Skeletal muscle cell (primary cell): Measurements from ENCODE around the gene C14orf132.

Source experiments
- DNase-seq: peaks from one replicate; pipeline ENCODE4 v3.0.0-alpha.2; 2010; ENCODE audit warnings: low read depth
- H3K4me3 ChIP-seq: 2 replicates; pipeline ENCODE4 v1.5.1; 2011; ENCODE audit warnings: low read depth, mild to moderate bottlenecking, control low read depth, low read length, moderate library complexity

The C14orf132 gene

GRCh38 chr14:96038558-96038919 is 623 bp upstream of the C14orf132 start:
- DNase-seq, result no peak
- peak overlapping the region; percentile 83 for H3K4me3 ChIP-seq

GRCh38 chr14:96039633-96040311 is 610 bp downstream of the C14orf132 start:
- H3K4me3 ChIP-seq, result peak overlapping the region; percentile 83
- no peak for DNase-seq

DNA sequence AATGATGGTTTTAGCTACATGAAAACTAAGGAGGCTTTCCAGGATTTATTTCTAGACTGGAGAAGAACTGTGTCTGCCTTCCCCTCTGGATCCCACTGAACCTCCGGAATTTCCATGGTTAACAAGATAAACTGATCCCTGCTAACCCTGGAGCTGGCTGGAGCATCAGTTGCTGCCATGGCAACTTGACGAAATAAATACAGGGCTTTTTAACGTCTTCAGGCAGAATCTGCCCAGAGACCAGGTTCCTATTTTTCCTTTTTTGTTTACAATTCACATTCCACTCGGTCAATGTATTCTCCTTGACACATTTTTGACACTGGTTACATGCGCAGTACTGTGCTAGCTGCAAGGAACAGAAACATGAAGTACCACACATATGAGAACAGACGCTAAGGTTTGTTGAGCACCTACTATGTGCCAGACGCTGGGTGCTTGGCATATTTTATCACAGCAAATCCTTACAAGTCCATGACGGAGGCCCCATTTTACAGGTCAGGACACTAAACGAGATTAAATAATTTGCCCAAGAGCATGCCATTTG is 1.7 kb downstream of the C14orf132 start:
- DNase-seq, result no peak
- peak overlapping the region; percentile 83 for H3K4me3 ChIP-seq

- peak; percentile 18 for DNase-seq
Observed at GRCh38 chr14:96042248-96042930, 3.2 kb downstream of the C14orf132 start.

DNA sequence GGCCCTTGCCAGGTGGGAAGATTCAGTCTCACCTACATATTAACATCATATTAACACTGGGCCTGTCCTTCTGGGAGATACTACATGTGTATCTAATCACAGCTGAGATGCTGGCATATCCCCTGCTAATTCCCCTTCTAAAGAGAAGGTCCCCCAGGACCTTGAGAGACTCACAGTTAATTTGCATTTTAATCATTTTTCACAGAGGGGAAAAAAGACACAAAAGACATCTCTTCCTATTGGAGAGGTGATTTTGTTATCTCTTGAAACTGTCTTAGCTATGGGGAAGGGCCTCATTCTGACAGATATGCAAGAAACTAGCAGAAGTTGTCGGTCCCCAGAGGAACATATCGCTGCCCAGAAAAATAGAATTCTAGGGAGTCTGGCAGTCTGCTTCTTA is 7.5 kb downstream of the C14orf132 start:
- DNase-seq, result no peak
- no peak overlapping the region for H3K4me3 ChIP-seq

More at GRCh38 chr14:96042248-96042930, 3.2 kb downstream of the C14orf132 start:
- no peak overlapping the region for H3K4me3 ChIP-seq

GRCh38 chr14:96047101-96047500 is 7.9 kb downstream of the C14orf132 start:
- H3K4me3 ChIP-seq, result no peak overlapping the region
- DNase-seq, result no peak

GRCh38 chr14:96049932-96050331 is 10.8 kb downstream of the C14orf132 start:
- no peak overlapping the region for H3K4me3 ChIP-seq
- no peak for DNase-seq

DNA sequence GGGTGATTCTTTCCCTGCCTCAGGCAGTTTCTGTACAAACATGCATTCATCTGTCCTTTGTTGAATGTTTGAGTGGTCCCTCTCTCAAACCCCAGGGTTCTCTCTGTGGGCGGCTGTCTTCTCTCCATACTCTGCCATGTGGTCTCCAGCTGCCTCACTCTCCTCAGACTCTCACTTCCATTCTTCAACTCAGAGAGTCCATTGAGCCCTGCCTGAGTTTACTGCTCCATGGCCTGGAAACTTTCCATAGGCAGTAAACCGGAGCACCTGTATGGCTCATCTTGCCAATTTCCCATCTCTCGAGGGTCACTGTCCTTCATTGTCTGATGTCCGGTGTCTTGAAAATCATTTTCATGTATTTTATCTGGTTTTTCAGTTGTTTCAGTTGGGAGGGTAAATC is 11.3 kb downstream of the C14orf132 start:
- H3K4me3 ChIP-seq, result no peak overlapping the region
- DNase-seq, result no peak

DNA sequence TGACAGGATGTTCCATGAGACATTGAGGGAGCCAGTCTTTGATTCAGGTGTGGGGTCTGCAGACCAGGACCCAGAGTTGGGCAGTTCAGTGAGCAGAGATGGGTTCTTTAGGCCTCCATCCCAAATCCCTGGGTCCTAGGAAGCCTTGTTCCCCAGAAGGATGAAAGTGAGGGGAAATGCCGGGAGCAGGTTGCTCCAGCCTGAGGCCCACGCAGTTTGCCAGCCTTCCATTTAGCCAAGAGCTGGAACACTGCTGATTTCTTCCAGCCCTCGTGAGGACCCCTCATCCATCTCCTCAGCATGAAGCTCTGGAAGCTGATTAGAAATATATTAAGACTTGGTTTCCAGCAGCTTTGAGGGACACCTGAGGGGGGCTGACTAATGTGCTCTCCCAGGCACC is 12.1 kb downstream of the C14orf132 start:
- no peak for DNase-seq
- H3K4me3 ChIP-seq, result no peak overlapping the region

- DNase-seq, result no peak
- no peak overlapping the region for H3K4me3 ChIP-seq
Observed at GRCh38 chr14:96051642-96052540, 12.7 kb downstream of the C14orf132 start.

DNA sequence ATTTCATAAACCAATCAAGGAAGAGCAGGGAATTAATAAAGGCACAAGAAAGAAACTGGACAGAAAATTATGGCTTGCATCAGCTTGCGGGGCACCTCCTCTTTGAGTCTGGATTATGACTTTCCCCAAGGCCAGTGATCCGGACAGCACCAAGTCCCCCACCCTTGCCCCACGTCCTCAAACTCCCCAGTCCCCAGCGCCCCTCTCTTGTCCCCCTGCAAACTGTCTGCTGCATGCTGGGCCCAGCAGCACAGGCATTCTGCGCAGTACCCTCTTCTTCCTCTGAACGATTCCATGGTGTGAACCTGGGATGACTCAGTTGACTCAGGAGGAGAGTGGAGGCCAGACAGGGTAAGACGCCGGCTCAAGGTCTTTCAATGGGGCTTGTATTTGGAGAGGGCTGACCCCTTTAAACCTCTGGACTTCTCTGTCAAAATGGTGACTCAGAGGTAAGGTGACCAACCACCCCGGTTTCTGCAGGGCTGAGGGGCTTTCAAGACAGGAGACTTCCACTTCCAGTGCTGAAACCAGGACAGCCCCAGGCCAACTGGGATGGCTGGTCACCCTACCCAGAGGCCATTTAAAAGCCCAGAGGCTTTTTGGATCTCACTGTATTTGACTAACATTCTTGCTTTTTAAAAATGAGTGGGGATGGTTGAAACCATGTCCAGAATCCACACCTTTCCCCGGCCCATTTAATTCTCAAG is 13.5 kb downstream of the C14orf132 start:
- no peak overlapping the region for H3K4me3 ChIP-seq
- DNase-seq, result no peak

- DNase-seq, result no peak
- no peak overlapping the region for H3K4me3 ChIP-seq
Observed at GRCh38 chr14:96053248-96053599, 14.1 kb downstream of the C14orf132 start.

- peak; percentile 90 for DNase-seq
- H3K4me3 ChIP-seq, result no peak overlapping the region
Observed at GRCh38 chr14:96053600-96054381, 14.6 kb downstream of the C14orf132 start.

DNA sequence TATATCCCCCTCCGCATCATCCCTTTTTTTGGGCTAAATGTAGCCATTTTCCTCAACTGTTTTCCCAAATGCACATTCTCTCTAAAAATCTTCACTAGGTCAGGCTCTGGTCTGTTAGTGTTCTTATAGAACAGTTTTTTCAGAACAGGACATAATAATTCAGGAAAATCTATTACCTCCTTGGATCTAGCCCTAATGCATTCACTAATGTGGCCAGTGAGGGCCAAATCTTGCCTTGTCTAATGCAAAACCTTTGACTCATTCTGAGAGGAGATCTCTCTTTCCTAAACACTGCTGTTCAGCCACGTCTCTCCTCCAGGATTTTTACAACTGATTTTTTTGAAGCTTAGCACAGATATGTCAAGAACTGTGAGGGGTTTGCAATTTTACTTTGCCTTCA is 15.5 kb downstream of the C14orf132 start:
- DNase-seq, result no peak
- H3K4me3 ChIP-seq, result no peak overlapping the region

- H3K4me3 ChIP-seq, result no peak overlapping the region
- DNase-seq, result peak; percentile 34
Observed at GRCh38 chr14:96055065-96055752, 16.0 kb downstream of the C14orf132 start.

DNA sequence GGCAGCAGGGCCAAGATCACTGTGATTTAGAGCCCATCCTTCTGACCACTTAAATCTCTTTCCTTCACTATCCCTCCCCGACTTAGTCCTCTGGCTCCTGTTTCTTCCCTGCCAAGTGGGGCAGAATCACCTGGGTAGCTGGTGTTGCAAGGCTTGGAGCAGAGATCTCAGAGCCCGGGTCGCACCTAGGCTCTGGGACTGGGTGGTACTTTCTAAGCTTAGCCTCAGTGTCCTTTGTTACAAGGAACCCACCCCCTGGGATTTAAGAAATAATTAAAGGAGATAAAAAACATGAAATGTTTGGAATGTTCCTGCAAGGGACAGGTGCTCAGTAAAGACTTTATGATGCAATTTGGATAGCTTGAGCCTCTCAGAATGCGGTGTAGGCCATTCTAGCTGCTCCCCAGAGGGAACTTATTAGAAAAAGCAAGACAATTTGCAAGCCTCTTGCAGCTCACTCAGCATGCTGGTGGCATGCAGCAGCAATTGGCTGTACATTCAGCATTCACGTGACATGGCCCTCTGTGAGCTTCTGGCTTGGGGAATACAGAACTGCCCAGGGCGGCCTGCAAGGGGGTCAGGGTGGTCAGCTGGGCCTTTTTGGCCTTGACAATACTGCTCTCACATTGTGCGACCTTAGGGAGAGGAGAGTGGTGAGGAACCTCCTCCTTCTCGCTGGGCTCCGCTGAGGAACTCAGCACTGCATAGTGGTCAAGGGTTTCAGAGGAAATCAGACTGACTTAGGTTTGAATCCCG is 16.8 kb downstream of the C14orf132 start:
- DNase-seq, result no peak
- H3K4me3 ChIP-seq, result no peak overlapping the region
